GM12878 (cell line): ENCODE data around the gene ANP32E. TPM values are rescaled to one million over a fixed set of nuclear protein-coding genes. Genes with fewer than 3 reads are reported as not detected.
A peak's percentile ranks its signal among the peaks of the same experiment; 100 is the strongest.

Experiments
- ATAC-seq: fragments of 200-7000 bp; cut with Tn5 transposase; 3 replicates; pipeline ENCODE4 v1.9.1; 2020; ENCODE audit warnings: mild to moderate bottlenecking, moderate library complexity
- BruUV-seq: library from RNA; stranded (reverse); fragments of 400-500 nt; replicated peaks from 2 replicates; lab custom pipeline; 2021; lab: Mats Ljungman, UMichigan
- CTCF ChIA-PET: fragments of 300-600 bp; sonication (Branson Sonifier 250); formaldehyde crosslinking; extraction: SDS; loops from one replicate; lab custom pipeline; 2021; ENCODE audit warnings: inconsistent platforms; lab: Yijun Ruan, JAX
- POLR2A ChIA-PET: fragments of 350-600 bp; formaldehyde crosslinking; extraction: SDS; loops from one replicate; lab custom pipeline; 2021; ENCODE audit warnings: inconsistent platforms; lab: Charles Lee
- RAD21 ChIA-PET: fragments of 300-600 bp; sonication (Branson Sonifier 250); formaldehyde crosslinking; loops from one replicate; lab custom pipeline; 2023; ENCODE audit warnings: antibody characterized with exemption; ENCODE audit not compliant: unreplicated experiment; lab: Charles Lee
- SMC1A ChIA-PET: fragments of 300-600 bp; sonication (Branson Sonifier 250); formaldehyde crosslinking; loops from one replicate; lab custom pipeline; 2023; ENCODE audit not compliant: unreplicated experiment, uncharacterized antibody; lab: Charles Lee
- DNase-seq: peaks from one replicate; pipeline ENCODE4 v3.0.0-alpha.2; 2011; ENCODE audit warnings: low read depth, low spot score
- FAIRE-seq: peaks from 3 replicates; lab custom pipeline; 2011; peaks lifted over from hg19 to GRCh38; lab: Jason Lieb, UNC
- H2AFZ ChIP-seq: 2 replicates; pipeline ENCODE4 v1.6.0; 2011; ENCODE audit warnings: low read depth, low read length, control low read depth; ENCODE audit not compliant: control insufficient read depth
- H3K27ac ChIP-seq: 2 replicates; pipeline ENCODE4 v1.5.1; 2011; ENCODE audit warnings: control low read depth; ENCODE audit not compliant: control insufficient read depth, insufficient read depth
- H3K27me3 ChIP-seq, 2 experiments: replicated peaks in 1 of 2; 2 replicates each; pipeline versions ENCODE4 v1.6.0 to v1.6.1; 2011; ENCODE audit warnings: low read length in 1 of 2; ENCODE audit not compliant: control insufficient read depth in 2 of 2, insufficient read depth in 2 of 2
- H3K36me3 ChIP-seq, 2 experiments: 2 replicates each; pipeline ENCODE4 v1.5.1; 2011; ENCODE audit warnings: low read length in 1 of 2; ENCODE audit not compliant: control insufficient read depth in 2 of 2, insufficient read depth in 2 of 2
- H3K4me1 ChIP-seq: 2 replicates; pipeline ENCODE4 v1.6.1; 2011; ENCODE audit warnings: mild to moderate bottlenecking, low read length, moderate library complexity, mixed read lengths; ENCODE audit not compliant: control insufficient read depth, insufficient read depth
- H3K4me2 ChIP-seq: 2 replicates; pipeline ENCODE4 v1.6.0; 2011; ENCODE audit warnings: control low read depth; ENCODE audit not compliant: control insufficient read depth, insufficient read depth
- H3K4me3 ChIP-seq: fragments of 200-600 bp; sonication (generic); 2 replicates; pipeline ENCODE4 v1.5.1; 2016
- H3K79me2 ChIP-seq: 2 replicates; pipeline ENCODE4 v1.6.0; 2011; ENCODE audit warnings: low read length; ENCODE audit not compliant: control insufficient read depth, insufficient read depth
- H3K9ac ChIP-seq: 2 replicates; pipeline ENCODE4 v1.8.0; 2011; ENCODE audit warnings: low read length, control low read depth, mixed read lengths; ENCODE audit not compliant: control insufficient read depth, insufficient read depth
- H3K9me3 ChIP-seq: replicated peaks from 3 replicates; pipeline ENCODE4 v1.5.1; 2011; ENCODE audit warnings: mild to moderate bottlenecking, low read length; ENCODE audit not compliant: control insufficient read depth, insufficient read depth
- H4K20me1 ChIP-seq: 2 replicates; pipeline ENCODE4 v1.6.0; 2011; ENCODE audit not compliant: control insufficient read depth, insufficient read depth
- CBX5 ChIP-seq: sonication (generic); IDR thresholded peaks from 2 replicates; pipeline ENCODE4 v1.6.1; 2016; ENCODE audit warnings: low read depth, moderate library complexity, mild to moderate bottlenecking, inconsistent platforms
- ESRRA ChIP-seq: IDR thresholded peaks from 2 replicates; pipeline ENCODE4 v1.6.1; 2012; ENCODE audit warnings: mild to moderate bottlenecking, low read length, improper control_type of control experiment
- FOXK2 ChIP-seq: fragments of 450-650 bp; IDR thresholded peaks from 2 replicates; pipeline ENCODE4 v1.6.1; 2017; ENCODE audit warnings: mild to moderate bottlenecking, moderate library complexity
- HCFC1 ChIP-seq: fragments of 150-350 bp; IDR thresholded peaks from 2 replicates; pipeline ENCODE4 v1.6.1; 2014; ENCODE audit warnings: low read length
- IKZF1 ChIP-seq: fragments of 450-650 bp; conservative IDR thresholded peaks from 2 replicates; pipeline ENCODE4 v1.6.1; 2017; ENCODE audit warnings: antibody characterized with exemption, mild to moderate bottlenecking
- IRF4 ChIP-seq: IDR thresholded peaks from 2 replicates; pipeline ENCODE4 v1.6.1; 2011; ENCODE audit warnings: low read depth, low read length
- IRF5 ChIP-seq: fragments of 450-650 bp; IDR thresholded peaks from 2 replicates; pipeline ENCODE4 v1.6.1; 2017; ENCODE audit warnings: borderline replicate concordance
- NFIC ChIP-seq: IDR thresholded peaks from 2 replicates; pipeline ENCODE4 v1.6.1; 2012; ENCODE audit warnings: low read depth, mild to moderate bottlenecking, inconsistent platforms, low read length, moderate library complexity
- PAX8 ChIP-seq: fragments of 450-650 bp; IDR thresholded peaks from 2 replicates; pipeline ENCODE4 v1.6.1; 2017; ENCODE audit warnings: mild to moderate bottlenecking, moderate library complexity
- RELA ChIP-seq: fragments of 450-650 bp; IDR thresholded peaks from 2 replicates; pipeline ENCODE4 v1.8.0; 2014; ENCODE audit warnings: borderline replicate concordance; ENCODE audit not compliant: partially characterized antibody
- TAF1 ChIP-seq: IDR thresholded peaks from 2 replicates; pipeline ENCODE4 v1.6.1; 2011; ENCODE audit warnings: mild to moderate bottlenecking, low read depth, low read length, borderline replicate concordance
- TBL1XR1 ChIP-seq: IDR thresholded peaks from 2 replicates; pipeline ENCODE4 v1.6.1; 2012; ENCODE audit warnings: low read depth, low read length, improper control_type of control experiment
- TCF12 ChIP-seq: IDR thresholded peaks from 2 replicates; pipeline ENCODE4 v1.6.1; 2011; ENCODE audit warnings: low read depth, mild to moderate bottlenecking, low read length
- TCF7 ChIP-seq: IDR thresholded peaks from 2 replicates; pipeline ENCODE4 v1.6.1; 2014; ENCODE audit warnings: antibody characterized with exemption, borderline replicate concordance
- YY1 ChIP-seq: IDR thresholded peaks from 2 replicates; pipeline ENCODE4 v1.6.1; 2011; ENCODE audit warnings: low read depth, mild to moderate bottlenecking, low read length
- ZNF384 ChIP-seq: IDR thresholded peaks from 2 replicates; pipeline ENCODE4 v1.6.1; 2012; ENCODE audit warnings: low read depth, mild to moderate bottlenecking, low read length, improper control_type of control experiment, borderline replicate concordance
- ZNF622 ChIP-seq: fragments of 450-650 bp; IDR thresholded peaks from 2 replicates; pipeline ENCODE4 v1.6.1; 2017; ENCODE audit warnings: mild to moderate bottlenecking, inconsistent platforms
- WGBS: methylation state at CpG from one replicate; pipeline ENCODE4 v1.1.6; 2016; ENCODE audit warnings: low lambda C conversion rate; ENCODE audit not compliant: insufficient replicate concordance, insufficient coverage; ENCODE audit errors: missing lambda C conversion rate; 5-methylcytosine and 5-hydroxymethylcytosine counted together
- in situ Hi-C: fragments of 300-500 bp; cut with MboI; formaldehyde crosslinking; loops from 9 replicates; pipeline ENCODE4 v1.14.3; 2018; ENCODE audit warnings: mixed read lengths
- intact Hi-C: fragments of 100-400 bp; cut with micrococcal nuclease; formaldehyde crosslinking; loops from one replicate; pipeline ENCODE4 v1.14.2; 2022; ENCODE audit not compliant: unreplicated experiment
- polyA plus RNA-seq, 11 experiments: library from polyadenylated mRNA; depleted of rRNA in 4 of 11; unstranded in 6 of 11; stranded (reverse) in 5 of 11; fragments of >200 nt; fragmentation: Nextera tagmentation in 4 of 11; fragmentation: Illumina TruSeq in 1 of 11; extraction: Ambion mirVana in 4 of 11; extraction: Trizol in 1 of 11; gene quantifications; 1 replicate in 1 of 11; 2 replicates in 10 of 11; pipeline versions ENCODE4 v1.2.1 to v1.2.3, GENCODE V29; 2011 to 2016; ENCODE audit warnings: inconsistent platforms in 2 of 11, missing spikeins in 2 of 11, low read depth in 1 of 11
- total RNA-seq, 4 experiments: library from RNA; depleted of rRNA in 3 of 4; stranded (reverse); fragments of >200 nt in 3 of 4; fragmentation: Illumina TruSeq in 1 of 4; extraction: Trizol in 1 of 4; gene quantifications; 2 replicates each; pipeline versions ENCODE4 v1.2.1 to v1.2.3, GENCODE V29; 2013 to 2021
- TF ChIP-seq, protein P1 (sequence below): IDR thresholded peaks from 2 replicates; pipeline ENCODE4 v1.6.1; 2011; ENCODE audit warnings: low read depth, low read length, improper control_type of control experiment, borderline replicate concordance

The ANP32E gene
- total and polyA plus RNA-seq, 10 of the 15 experiments (the other 5 are each of a cell fraction or from before 2014, with no cell fraction given) = 59.2 to 250 (median 121) TPM

DNA sequence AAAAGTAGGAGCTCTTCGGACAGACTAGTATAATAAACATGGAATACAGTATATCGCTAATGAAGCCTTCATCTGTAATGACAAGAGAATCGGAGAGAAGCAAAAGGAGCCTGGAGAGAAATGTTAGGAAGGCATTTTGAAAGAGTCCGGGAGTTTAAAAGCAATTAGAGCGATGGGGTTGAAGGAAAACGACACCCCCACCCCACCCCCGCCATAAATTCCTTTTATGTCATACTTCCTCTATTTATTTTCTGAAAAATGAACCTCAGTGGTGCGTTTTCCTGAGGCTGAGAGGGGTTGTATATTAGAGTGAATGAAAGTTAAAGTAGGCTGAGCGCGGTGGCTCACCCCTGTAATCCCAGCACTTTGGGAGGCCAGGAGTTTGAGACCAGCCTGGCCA is 33.5 kb upstream of the ANP32E start:
- Histone ChIP-seq H3K27ac (peak overlapping the region; percentile 90; the same call in 1 of the 2 replicates), H3K36me3 (peaks cover 4 to 18% of the 10 kb centered on the region in 2 experiments), H2AFZ (peak overlapping the region; percentile 97), H3K4me3 (peak overlapping the region; percentile 97), H3K4me2 (peak overlapping the region; percentile 86), H3K4me1 (peaks cover 13% of the 10 kb centered on the region), H3K27me3 (no peaks in the 10 kb centered on the region), H3K79me2 (peaks cover 27% of the 10 kb centered on the region), H3K9me3 (no peaks in the 10 kb centered on the region), H3K9ac (peak overlapping the region; percentile 97), H4K20me1 (no peaks in the 10 kb centered on the region)
- no peak for DNase-seq
- ATAC-seq = no peak
- RAD21 ChIA-PET = interaction anchor here (0.7 kb wide), 2 partner anchors 9 to 12 kb away, joined by 3 to 4 read pairs; no protein-coding TSS in a partner anchor
- TSS peak; percentile 91 for BruUV-seq
- intact Hi-C loops = loop anchor here (5.0 kb wide), 1 partner anchor 53 kb away; the partner anchor contains the start of gene PRPF3
- POLR2A ChIA-PET = interaction anchor here (0.9 to 1.3 kb wide), 2 partner anchors 13 to 36 kb away, joined by 3 to 8 read pairs; no protein-coding TSS in a partner anchor
- TF ChIP-seq RELA (no peak), IRF5 (no peak), IRF4 (no peak), PAX8 (no peak), FOXK2 (no peak), NFIC (no peak), TCF7 (no peak), ESRRA (no peak), TCF12 (no peak), ZNF384 (no peak), IKZF1 (no peak), CBX5 (no peak), YY1 (no peak), TAF1 (no peak), ZNF622 (no peak), TBL1XR1 (no peak), HCFC1 (no peak)
- TF ChIP-seq, protein P1, sequence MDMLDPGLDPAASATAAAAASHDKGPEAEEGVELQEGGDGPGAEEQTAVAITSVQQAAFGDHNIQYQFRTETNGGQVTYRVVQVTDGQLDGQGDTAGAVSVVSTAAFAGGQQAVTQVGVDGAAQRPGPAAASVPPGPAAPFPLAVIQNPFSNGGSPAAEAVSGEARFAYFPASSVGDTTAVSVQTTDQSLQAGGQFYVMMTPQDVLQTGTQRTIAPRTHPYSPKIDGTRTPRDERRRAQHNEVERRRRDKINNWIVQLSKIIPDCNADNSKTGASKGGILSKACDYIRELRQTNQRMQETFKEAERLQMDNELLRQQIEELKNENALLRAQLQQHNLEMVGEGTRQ = no peak
- no peak for FAIRE-seq
- in situ Hi-C loops = no loop called here
- WGBS = 19% methylated on average over 10 of the region's 10 CpGs
- CTCF ChIA-PET = interaction anchor here (1.0 to 4.3 kb wide), 3 partner anchors 13 to 427 kb away, joined by 3 to 29 read pairs (median 4); partner anchors contain the start of gene GOLPH3L
- SMC1A ChIA-PET = interaction anchor here (0.7 to 1.9 kb wide), 4 partner anchors 12 to 94 kb away, joined by 4 to 5 read pairs (median 4); no protein-coding TSS in a partner anchor
